ENCODE results near the gene QDPR. TPM values are rescaled to one million over a fixed set of nuclear protein-coding genes. Genes with fewer than 3 reads are reported as not detected.

QDPR gene
- total RNA-seq (2022; extraction: Qiagen RNA extraction), result 46.5 to 52.5 TPM (median 50.0 TPM) in 5 replicates

GRCh38 chr4:17511950-17512795, at the start of gene QDPR:
TSS of gene QDPR (minus strand) at chr4:17512090. CDS start at chr4:17512054, 36 bp downstream.

GRCh38 chr4:17514865-17515264, 3.0 kb upstream of the QDPR start, which contains the start of gene CLRN2:
TSS of gene CLRN2 (plus strand) at chr4:17515165. CDS start at chr4:17515267, 102 bp downstream.

Other genes starting within 250 kb of the QDPR start
- not detected in 5 replicates for gene CLRN2, start 3.1 kb upstream of the QDPR start, total RNA-seq (2022; extraction: Qiagen RNA extraction)
- gene LAP3, start 65.1 kb upstream of the QDPR start, total RNA-seq (2022; extraction: Qiagen RNA extraction), result 34.2 to 40.7 TPM (median 35.0 TPM) in 5 replicates
- 19.9 to 38.2 TPM (median 32.2 TPM) in 5 replicates for gene MED28, start 102.6 kb upstream of the QDPR start, total RNA-seq (2022; extraction: Qiagen RNA extraction)

All from A549 treated with Mapracorat at 1 μM for 4 hours (cell line).